ENCODE data around the gene NEDD4. TPM values are rescaled to one million over a fixed set of nuclear protein-coding genes. Genes with fewer than 3 reads are reported as not detected.
"Not testable (repeated sequence)": the region's sequence is repeated elsewhere in the genome, so short reads cannot be mapped to it uniquely, and the experiment has no call there.

Gene NEDD4
- total RNA-seq, 1 donor, result 45.3 TPM

GRCh38 chr15:55789066-55789660 lies 204.2 kb downstream of the NEDD4 start:
- no peak overlapping the region for H3K4me3 ChIP-seq (ENCODE audit: low read depth, low read length)
- TF ChIP-seq CTCF (IDR thresholded peaks at IDR 0.05; ENCODE audit: insufficient read depth, low read depth, low read length), result peak; percentile 61
- DNase-seq (ENCODE audit: low read depth), result no peak

DNA sequence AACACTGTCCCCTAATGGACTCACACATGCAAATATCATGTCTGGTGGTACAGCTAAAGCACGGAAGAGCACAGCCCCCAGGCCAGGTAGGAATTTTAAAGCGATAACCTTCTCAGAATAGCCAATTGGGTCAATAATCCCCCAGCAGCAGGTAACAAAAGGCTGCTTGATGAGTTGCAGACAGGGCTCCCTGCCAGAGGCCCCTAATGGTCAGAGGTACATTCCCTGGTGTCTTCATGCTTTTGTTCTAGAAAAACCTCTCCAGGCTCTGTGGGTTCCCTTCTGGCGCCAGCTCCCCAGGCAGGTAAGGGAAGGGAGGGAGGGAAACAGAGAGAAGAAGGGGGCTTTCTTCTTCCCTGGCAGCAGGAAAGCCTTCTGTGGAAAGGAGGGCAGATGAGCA lies 207.1 kb downstream of the NEDD4 start:
- H3K4me3 ChIP-seq (ENCODE audit: low read depth, low read length), result no peak overlapping the region
- no peak for DNase-seq (ENCODE audit: low read depth)
- no peak for TF ChIP-seq CTCF (IDR thresholded peaks at IDR 0.05; ENCODE audit: insufficient read depth, low read depth, low read length)

GRCh38 chr15:55785593-55785992 lies 207.8 kb downstream of the NEDD4 start:
- not testable (repeated sequence) for H3K4me3 ChIP-seq (ENCODE audit: low read depth, low read length); DNase-seq (ENCODE audit: low read depth)

- no peak for TF ChIP-seq CTCF (IDR thresholded peaks at IDR 0.05; ENCODE audit: insufficient read depth, low read depth, low read length)
- no peak overlapping the region for H3K4me3 ChIP-seq (ENCODE audit: low read depth, low read length)
- peak; percentile 20 for DNase-seq (ENCODE audit: low read depth)
These were observed 209.1 kb downstream of the NEDD4 start for GRCh38 chr15:55784286-55784685.

GRCh38 chr15:55782901-55783300 lies 210.5 kb downstream of the NEDD4 start:
- DNase-seq (ENCODE audit: low read depth), result peak; percentile 55
- H3K4me3 ChIP-seq (ENCODE audit: low read depth, low read length), result no peak overlapping the region
- TF ChIP-seq CTCF (IDR thresholded peaks at IDR 0.05; ENCODE audit: insufficient read depth, low read depth, low read length), result no peak

DNA sequence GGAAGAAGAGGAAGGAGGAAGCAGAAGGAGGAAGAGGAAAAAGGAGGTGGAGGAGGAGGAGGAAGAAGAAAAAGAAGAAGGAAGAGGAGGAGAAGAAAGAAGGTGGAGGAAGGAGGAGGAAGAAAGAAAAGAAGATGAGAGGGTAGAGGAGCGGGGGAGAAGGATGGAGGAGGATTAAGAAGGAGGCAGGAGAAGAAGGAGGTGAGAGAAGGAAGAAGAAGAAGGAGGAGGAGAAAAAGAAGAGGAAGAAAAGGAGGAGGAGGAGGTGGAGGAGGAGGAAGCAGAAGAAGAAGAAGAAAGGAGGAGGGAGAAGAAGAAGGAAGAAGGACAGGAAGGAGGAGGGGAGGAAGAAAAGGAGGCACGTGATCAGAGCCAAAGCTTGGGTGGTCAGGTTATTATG lies 213.1 kb downstream of the NEDD4 start:
- TF ChIP-seq CTCF (IDR thresholded peaks at IDR 0.05; ENCODE audit: insufficient read depth, low read depth, low read length), result no peak
- no peak overlapping the region for H3K4me3 ChIP-seq (ENCODE audit: low read depth, low read length)
- no peak for DNase-seq (ENCODE audit: low read depth)

- no peak overlapping the region for H3K4me3 ChIP-seq (ENCODE audit: low read depth, low read length)
- no peak for TF ChIP-seq CTCF (IDR thresholded peaks at IDR 0.05; ENCODE audit: insufficient read depth, low read depth, low read length)
- DNase-seq (ENCODE audit: low read depth), result no peak
These were observed 214.5 kb downstream of the NEDD4 start for GRCh38 chr15:55778932-55779331.

Small RNAs within 50 kb of the gene (small RNA-seq; reads per million reads assigned to genes)
- gene RN7SL568P, result not detected

Measured in fibroblast of villous mesenchyme (primary cell).